GM18508 (cell line): Measurements from ENCODE around the gene MRPL50.

ENCODE experiments used
- ATAC-seq: cut with Tn5 transposase; IDR thresholded peaks from one replicate; pipeline ENCODE4 v1.9.1; 2021; ENCODE audit warnings: moderate number of reproducible peaks; ENCODE audit not compliant: insufficient read depth, unreplicated experiment

The MRPL50 gene

DNA sequence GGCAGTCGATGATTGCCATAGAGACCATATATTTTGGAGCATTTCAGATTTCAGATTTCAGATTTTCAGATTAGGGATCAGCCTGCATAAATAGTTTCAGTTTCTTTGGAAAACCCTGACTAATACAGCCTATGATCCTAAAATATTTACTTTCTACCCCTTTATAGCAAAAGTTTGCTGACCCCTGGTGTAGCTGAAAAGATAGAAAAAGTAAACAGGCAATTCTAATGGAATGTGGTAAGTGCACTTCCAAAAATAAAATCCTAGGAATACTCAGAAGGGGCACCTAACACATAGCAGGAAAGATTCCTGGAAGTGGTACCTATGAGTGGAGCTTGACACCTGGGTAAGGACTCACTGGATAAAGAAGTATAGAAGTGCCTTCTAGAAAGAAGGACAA, 48.1 kb downstream of the MRPL50 start:
- no peak for ATAC-seq

DNA sequence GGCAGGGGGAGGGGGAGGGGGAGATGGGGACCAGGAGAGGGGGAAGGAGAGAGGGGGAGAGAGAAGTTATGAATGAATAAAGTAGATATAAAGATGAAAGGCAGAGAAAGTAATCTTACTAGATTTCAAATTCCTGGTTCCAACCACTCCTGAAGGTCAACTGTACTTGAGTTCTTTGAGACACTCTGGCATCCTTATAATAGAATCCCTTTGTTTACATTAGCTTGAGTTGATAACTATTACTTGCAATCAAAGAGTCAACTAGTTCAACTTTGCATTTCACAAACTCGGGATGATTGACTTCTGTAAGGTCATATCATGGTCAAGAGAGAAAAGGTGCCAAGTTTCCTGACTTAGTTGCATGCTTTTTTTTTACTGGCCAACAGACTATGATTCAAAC, 55.8 kb downstream of the MRPL50 start:
- ATAC-seq, result no peak

DNA sequence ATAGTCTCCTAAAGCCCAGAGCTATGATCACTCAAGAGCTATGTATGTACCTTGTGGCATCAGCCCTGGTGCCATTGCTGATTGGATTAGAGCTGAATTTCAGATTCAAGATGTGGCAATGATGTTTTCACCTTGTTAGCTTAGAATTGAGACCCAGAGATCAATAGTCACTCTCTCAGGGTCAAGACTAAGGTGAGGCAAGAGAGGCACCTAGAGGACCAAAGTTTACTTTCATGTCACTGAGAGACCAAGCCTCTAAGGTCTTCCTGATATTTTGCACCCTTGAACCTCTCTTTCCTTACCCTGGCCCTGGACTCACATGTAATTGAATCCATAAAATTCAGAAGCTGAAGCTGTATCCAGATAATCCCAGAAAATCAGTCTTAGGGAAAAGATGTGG, 56.5 kb downstream of the MRPL50 start:
- ATAC-seq, result no peak
